Stimulated activated CD8-positive, alpha-beta memory T cell treated with anti-CD3 and anti-CD28 coated beads, Interleukin-4, amount 100 ng/mL, for 1 hour (primary cell): Measurements from ENCODE around the gene TAOK2.
"Not testable (repeated sequence)": the region's sequence is repeated elsewhere in the genome, so short reads cannot be mapped to it uniquely, and the experiment has no call there.

Experiments used
- DNase-seq, 2 donors: peaks; one replicate each; pipeline ENCODE4 v3.0.0-alpha.2; 2020; ENCODE audit warnings: low read depth in 2 of 2, low spot score in 1 of 2

TAOK2 gene

DNA sequence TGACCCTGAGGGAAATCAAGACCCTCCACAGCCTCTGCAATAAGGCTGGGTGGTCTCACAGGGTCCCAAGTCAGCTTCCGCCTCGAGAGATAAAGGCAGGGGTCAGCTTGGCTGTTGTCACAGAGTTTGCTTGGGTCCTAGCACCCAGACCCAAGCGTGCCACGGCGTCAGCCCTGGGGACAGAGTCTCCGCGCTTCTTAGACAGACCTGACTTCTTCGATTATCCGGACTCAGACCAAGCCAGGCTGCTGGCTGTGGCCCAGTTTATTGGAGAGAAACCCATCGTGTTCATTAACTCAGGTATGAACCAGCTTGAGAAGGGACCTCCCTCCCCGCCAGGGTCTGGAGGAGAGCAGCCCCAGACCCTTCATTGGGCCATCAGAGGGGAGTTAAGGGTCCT is 49.9 kb downstream of the TAOK2 start:
- DNase-seq: no peak

DNA sequence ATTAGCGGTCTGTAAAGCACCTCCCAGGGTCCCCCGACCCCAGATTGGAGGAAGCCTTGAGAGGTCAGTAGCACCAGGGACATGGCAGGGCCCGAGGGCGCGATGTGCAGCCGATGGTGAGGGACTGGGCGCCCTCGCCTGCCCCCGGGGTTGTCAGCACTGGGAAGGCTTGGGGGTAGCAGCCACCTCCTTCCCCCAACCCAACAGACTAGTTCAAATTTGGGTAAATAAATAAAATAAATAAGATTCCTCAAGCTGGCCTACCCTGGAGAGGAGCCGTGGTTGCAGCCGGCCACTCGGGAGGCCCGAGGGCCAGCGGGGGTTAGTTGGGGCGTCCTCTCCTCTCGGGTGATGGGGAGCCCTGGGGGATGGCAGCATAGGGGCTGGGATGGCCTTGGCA is 50.8 kb downstream of the TAOK2 start:
- no peak for DNase-seq

DNA sequence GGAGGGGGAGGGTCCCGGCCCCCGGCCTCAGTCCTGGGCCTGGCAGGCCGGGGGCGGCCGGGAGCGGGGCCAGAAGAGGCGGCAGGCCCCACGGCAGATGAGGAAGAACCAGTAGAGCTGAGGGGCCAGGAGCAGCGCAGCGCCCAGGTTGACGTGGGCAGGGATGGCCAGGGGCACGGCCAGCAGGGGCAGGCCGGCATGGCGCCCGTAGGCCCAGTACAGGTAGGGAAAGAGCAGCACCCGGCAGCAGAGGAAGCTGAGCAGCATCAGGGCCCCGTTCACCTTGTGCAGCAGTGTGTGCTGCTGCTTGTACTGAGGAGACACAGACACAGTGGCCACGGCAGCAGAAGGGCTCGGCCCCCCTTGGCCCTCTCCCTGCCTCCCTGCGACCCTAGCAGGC is 51.5 kb downstream of the TAOK2 start:
- DNase-seq: no peak

DNA sequence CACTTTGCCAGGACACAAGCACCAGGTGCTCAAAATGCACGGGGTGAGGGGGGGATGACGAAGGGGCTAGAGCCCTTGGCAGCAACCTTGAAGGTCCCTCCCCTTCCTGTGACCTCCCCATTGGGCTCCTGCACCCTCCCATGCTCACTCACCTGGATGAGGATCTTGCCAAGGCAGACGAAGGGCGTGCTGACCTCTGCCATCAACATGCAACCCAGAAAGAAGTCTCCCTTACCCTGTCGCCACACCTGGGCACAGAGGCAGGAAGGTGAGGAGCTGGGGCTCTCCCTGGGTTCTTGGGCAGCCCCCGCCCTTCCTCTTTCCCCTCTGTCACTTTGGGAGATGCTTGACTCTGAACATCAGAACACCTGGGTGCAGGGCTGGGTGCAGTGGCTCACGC is 51.9 kb downstream of the TAOK2 start:
- no peak for DNase-seq

DNA sequence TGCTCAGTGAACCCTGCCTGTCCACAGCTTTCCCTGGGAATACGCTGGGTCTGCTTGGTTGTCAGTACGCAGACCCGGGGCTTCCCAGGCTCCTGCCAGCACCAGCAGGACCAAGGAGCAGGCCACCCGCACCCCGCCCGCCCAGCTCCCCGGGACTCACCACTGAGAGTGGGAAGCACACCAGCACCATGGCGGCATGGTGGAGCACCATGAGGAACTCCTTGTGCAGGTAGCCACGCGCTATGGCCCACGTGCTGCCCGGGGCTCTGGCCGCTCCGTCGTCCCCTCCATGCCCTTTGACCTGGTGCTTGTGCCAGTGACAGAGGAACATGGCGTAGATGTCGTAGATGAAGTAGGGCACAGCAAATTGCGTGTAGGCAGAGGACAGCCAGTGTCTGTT is 52.8 kb downstream of the TAOK2 start:
- no peak for DNase-seq

DNA sequence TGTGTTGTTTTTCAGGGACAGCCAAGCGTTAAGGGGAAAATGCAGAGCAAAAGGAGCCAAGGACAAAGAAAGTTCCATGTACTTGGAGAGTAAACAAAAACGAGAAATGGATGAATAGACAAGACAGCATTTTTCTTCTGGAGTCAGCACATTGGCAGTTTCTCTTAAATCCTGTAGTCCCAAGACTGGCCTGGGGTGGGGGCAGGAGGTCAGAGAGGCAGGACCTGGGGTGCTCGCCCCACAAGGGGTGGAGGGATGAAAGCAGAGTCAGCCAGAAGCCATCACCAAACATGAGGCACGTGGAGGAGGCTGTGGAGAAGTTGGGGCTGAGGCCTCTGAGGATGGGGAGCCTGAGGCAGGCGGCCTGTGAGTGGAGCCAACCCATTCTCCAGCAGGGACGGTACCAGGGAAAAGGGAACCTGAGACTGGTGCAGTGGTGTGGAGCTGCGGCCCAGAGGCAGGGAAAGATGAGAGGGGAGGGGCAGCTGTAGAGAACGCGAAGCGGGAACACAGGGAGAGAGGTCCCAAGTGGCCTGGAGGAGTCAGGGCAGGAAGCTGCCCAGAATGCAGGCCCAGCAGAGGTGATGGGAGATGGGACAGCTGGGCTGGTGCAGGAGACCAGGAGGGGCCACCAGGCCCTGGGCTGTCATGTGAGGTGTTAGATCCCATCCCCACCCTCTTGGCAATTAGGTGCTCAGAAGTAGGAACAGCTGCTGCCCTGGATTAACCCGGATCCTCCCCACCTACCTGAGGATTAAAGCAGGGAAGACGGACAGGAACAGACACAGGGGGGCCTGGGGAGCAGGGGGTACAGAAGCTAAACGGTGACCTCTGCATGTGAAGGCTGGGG is 54.1 kb downstream of the TAOK2 start:
- no peak for DNase-seq

DNA sequence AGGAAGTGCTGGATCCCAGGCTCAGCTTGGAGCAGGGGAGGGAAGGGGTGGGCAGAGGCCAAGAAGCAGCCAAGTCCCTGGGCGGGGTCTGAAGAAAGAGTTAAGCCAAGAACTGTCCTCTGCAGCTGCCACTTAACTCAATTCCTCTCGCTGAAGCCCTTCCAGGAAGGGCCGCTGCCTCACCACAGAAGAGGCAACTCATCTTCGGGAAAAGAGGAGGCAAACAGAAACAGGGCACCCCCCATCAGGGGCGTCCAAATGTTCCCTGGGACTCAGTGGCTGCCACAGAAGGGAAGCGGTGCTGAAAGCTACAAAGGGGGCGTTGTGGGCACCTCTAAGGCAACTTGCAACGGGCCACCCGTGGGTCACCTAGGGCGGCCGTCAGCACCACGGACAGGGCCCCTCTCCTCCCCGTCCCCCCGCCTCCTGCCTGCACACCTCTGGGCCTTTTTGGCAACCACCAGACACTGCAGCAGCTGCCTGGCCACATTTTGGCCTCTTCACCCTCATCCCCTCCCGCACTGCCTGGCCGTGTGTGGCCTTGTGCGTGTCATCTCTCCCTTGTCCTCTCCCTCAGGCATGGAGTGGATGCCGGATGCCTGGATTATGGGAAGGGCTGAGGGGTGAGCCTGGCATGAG is 54.9 kb downstream of the TAOK2 start:
- no peak for DNase-seq

DNA sequence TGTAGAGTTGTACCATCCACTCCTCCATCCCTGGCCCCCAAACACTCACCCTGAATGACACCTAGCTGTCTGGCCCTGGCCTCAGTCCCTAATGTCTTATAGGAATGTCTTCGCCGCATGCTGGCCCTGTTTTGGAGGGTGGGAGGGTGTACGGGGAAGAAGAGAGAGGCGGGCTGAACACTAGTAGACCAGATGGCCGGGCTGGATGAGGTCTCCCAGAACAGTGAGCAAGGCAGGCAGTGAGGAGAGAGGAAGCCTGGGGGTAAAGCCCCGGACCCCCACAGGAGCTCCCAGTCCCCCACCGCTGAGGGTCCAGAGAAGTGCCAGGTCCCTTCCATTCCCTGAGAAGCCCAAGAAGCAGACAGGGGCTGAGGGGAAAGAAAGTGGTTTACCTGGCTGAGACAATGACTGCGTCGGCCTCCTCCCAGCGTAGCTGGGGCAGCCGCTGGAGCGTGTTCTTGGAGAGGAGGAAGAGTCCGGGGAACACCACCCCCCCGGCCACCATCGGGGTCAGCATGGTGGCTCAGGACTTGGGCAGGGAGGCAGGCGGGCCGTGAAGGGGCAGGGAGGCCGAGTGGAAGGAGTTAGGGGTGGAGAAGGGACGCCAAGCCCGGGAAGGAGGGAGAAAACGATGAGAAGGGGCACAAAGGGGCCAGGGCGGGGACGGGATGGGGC is 56.5 kb downstream of the TAOK2 start:
- no peak for DNase-seq

DNA sequence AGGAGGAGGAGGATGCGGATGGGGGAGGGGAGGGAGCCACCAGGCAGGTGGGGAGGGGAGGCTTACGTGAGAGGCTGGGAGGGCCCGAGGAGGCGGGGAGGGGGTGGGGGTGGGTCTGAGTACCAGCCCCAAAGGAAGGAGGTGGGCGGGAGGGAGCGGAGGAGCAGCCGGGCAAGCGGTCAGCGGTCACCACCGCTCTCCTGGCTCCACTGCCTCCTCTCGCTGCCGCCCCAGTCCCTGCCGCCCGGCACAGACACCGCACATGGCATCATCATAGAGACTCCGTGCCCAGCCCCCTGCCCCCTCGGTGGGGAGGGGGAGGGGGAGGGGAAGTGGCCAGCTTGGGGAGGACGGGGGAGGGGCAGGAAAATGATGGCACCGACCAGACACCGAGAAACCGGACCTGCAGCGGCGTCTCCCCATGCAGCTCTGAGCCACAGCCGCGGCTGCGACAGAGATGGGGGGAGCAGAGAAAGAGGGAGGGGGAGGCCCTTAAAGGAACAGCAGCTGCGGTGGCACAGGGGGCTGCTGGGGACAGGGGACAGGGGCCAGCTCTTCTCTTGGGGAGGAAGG is 57.3 kb downstream of the TAOK2 start, which contains the start of gene TLCD3B:
Gene TLCD3B, minus strand, starts transcription at position 431 of the 573 bp plus-strand sequence. CDS start 744 bp downstream, outside the sequence.
- no peak for DNase-seq

DNA sequence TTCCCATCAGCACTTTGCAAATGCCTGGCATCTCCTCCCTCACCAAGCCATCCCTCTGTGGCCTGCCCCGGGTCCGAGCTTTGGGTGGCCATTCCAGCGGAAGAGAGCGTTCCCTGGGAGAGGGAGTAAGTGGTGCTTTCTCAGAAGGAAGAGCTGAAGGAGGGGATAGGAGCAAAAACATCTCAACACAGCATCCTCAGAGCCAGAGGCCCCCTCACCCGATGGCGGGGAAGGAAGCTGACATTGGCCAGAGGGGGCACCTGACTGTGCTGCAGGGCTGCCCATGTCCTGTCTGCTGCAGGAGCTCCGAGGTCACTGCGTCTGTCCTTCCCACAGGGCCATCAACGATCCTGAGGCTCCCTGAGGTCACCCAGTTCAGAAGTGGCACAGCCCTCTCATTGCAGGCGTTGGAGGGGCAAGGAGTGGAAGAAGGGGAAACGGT is 57.8 kb downstream of the TAOK2 start:
- DNase-seq: no peak

DNA sequence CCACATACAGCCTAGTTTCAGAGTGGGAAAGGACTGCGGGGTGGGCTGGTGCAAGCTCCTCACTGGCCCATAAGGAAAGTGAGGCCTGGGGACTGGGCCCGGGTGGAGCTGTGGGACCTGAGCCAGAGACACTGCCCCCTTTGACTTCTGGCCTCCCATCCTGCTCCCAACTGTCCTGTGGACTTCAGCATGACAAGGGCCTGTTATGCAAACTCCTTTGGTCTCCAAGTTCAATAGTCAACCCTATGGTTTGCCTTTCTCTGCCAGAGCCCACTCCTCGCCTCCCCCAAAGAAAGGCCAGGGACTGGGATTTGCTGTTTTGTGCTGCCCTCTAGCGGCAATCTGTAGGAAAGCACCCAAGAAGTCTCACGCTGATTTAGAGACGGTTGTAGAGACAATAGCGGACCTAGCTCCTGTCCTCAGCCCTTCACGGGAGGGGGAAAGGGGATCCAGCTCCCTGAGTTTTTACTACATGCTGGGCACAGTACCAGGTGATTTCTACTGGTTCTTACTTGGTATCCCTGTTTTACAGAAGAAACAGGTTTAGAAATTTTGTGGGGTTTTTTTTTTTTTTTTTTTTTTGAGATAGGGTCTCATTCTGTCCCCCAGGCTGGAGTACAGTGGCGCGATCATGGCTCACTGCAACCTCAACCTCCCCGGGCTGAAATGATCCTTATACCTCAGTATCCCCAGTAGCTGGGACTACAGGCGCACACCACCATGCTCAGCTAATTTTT is 58.6 kb downstream of the TAOK2 start:
- peak in 1 of 2 donors; percentile 28 for DNase-seq

DNA sequence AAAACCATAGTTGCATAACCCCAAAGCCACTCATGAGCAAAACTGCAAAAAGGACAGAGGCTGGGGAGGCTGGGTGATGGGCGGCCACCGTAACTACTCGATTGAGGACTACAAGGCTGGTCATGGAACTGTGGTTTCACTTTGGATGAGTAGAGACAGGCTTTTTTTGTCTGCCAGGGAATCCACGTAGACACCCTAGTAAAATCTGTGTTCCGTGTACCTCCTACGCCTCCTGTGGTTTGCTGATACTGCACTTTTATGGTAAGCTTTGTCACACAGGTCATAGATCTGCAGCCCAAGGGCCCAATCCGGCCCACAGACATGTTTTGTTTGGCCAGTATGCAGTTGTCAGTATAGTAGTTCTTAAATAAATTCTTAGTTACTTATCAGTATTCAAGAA is 59.6 kb downstream of the TAOK2 start:
- DNase-seq: no peak

DNA sequence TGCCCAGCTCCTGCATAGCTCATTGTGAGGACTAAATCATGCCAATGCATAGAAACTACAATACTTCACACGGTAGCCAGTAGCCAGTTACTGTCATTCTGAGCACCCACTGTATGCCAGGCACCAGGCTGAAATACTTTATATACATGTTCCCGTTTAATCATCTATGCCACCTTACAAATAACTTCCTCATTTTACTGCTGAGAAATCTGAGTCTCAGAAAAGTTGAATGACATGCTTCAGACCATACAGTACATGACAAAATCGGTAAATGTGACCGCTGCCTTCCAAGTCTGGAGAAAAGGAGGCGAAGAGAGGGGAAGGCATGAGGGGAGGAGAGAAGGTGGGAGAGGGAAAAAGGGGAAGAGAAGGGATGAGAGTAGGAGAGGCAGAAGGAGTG is 66.6 kb downstream of the TAOK2 start:
- DNase-seq: no peak

DNA sequence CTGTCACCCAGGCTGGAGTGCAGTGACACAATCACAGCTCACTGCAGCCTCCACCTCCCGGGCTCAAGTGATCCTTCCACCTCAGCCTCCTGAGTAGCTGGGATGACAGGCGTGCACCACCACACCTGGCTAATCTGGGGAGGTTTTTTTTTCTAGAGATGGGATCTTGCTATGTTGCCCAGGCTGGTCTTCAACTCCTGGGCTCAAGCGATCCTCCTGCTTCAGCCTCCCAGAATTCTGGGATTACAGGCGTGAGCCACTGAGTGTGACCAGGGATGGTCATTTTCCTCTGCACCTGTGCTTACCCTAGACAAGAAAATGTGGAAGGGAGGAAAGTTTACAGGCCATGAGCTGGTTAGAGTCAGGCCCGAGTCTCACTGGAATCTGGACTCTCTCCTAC is 67.0 kb downstream of the TAOK2 start:
- DNase-seq: not testable (repeated sequence)

DNA sequence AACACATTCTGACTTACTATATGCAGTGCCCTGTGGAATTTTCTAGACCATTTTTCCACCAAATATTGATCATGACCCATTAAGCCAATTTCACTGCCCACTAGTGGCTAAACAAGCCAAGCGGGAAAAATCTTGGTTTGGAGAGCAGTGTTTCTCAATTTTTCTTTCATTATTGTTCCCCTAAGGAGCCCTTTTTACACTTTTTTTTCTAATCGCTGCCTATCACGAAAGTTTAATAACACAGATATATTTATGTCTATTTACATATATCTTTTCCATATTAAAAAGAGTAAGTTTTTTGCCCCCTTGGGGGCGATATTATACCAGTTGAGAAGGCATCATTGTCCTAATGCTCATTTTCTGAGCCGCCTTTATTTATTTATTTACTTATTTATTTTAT is 68.2 kb downstream of the TAOK2 start:
- DNase-seq: no peak
